BE2C (cell line): ENCODE measurements around the gene FAM210A.
A peak's percentile ranks its signal among the peaks of the same experiment; 100 is the strongest.
"Not testable (repeated sequence)": the region's sequence is repeated elsewhere in the genome, so short reads cannot be mapped to it uniquely, and the experiment has no call there.

ENCODE experiments used
- DNase-seq: peaks from one replicate; pipeline ENCODE4 v3.0.0-alpha.2; 2020
- H3K27me3 ChIP-seq: fragments of 250-450 bp; sonication (Bioruptor Pico); 2 replicates; pipeline ENCODE4 v1.5.1; 2020; ENCODE audit warnings: mild to moderate bottlenecking
- H3K36me3 ChIP-seq: fragments of 250-450 bp; sonication (Bioruptor Pico); 2 replicates; pipeline ENCODE4 v1.5.1; 2020; ENCODE audit warnings: mild to moderate bottlenecking
- H3K4me1 ChIP-seq: fragments of 250-450 bp; sonication (Bioruptor Pico); 2 replicates; pipeline ENCODE4 v1.5.1; 2020
- H3K4me3 ChIP-seq: 2 replicates; pipeline ENCODE4 v1.5.1; 2011; ENCODE audit warnings: low read depth, low read length
- H3K9me3 ChIP-seq: fragments of 250-450 bp; sonication (Bioruptor Pico); 2 replicates; pipeline ENCODE4 v1.5.1; 2020
- CTCF ChIP-seq: IDR thresholded peaks from 2 replicates; pipeline ENCODE4 v1.5.1; 2012; ENCODE audit warnings: mild to moderate bottlenecking, low read depth, low read length

Gene FAM210A

GRCh38 chr18:13688191-13689136 lies 37.9 kb downstream of the FAM210A start:
- Histone ChIP-seq H3K36me3 (no peaks in the 10 kb centered on the region), H3K4me1 (no peaks in the 10 kb centered on the region), H3K4me3 (no peak overlapping the region), H3K9me3 (no peaks in the 10 kb centered on the region), H3K27me3 (no peaks in the 10 kb centered on the region)
- no peak for TF ChIP-seq CTCF
- no peak for DNase-seq

- Histone ChIP-seq H3K9me3 (no peaks in the 10 kb centered on the region), H3K4me3 (no peak overlapping the region)
Measured at GRCh38 chr18:13684546-13684945, 41.8 kb downstream of the FAM210A start.

GRCh38 chr18:13681701-13682100 lies 44.7 kb downstream of the FAM210A start:
- Histone ChIP-seq H3K27me3 (no peaks in the 10 kb centered on the region), H3K4me1 (no peaks in the 10 kb centered on the region), H3K4me3 (no peak overlapping the region), H3K9me3 (no peaks in the 10 kb centered on the region), H3K36me3 (no peaks in the 10 kb centered on the region)
- no peak for DNase-seq
- no peak for TF ChIP-seq CTCF

More at GRCh38 chr18:13684546-13684945, 41.8 kb downstream of the FAM210A start:
- Histone ChIP-seq H3K4me1 (no peaks in the 10 kb centered on the region), H3K27me3 (no peaks in the 10 kb centered on the region), H3K36me3 (no peaks in the 10 kb centered on the region)
- no peak for DNase-seq
- TF ChIP-seq CTCF, result no peak

GRCh38 chr18:13680612-13681011 lies 45.7 kb downstream of the FAM210A start:
- Histone ChIP-seq H3K27me3 (no peaks in the 10 kb centered on the region), H3K9me3 (no peaks in the 10 kb centered on the region), H3K36me3 (no peaks in the 10 kb centered on the region), H3K4me1 (no peaks in the 10 kb centered on the region), H3K4me3 (no peak overlapping the region)
- peak; percentile 61 for TF ChIP-seq CTCF
- peak; percentile 14 for DNase-seq

- H3K4me3 ChIP-seq, H3K9me3 ChIP-seq, DNase-seq, H3K4me1 ChIP-seq, H3K36me3 ChIP-seq, H3K27me3 ChIP-seq: not testable (repeated sequence)
Measured at GRCh38 chr18:13677350-13677749, 49.0 kb downstream of the FAM210A start.

- H3K27me3 ChIP-seq, result no peaks in the 10 kb centered on the region
- no peaks in the 10 kb centered on the region for H3K4me1 ChIP-seq
- H3K9me3 ChIP-seq, result no peaks in the 10 kb centered on the region
- no peak for DNase-seq
- TF ChIP-seq CTCF, result no peak
- H3K36me3 ChIP-seq, result no peaks in the 10 kb centered on the region
- no peak overlapping the region for H3K4me3 ChIP-seq
Measured at GRCh38 chr18:13676471-13676870, 49.9 kb downstream of the FAM210A start.
